NT2/D1 (cell line): Measurements from ENCODE around the gene UBAP2.

ENCODE experiments used
- YY1 ChIP-seq: IDR thresholded peaks from 2 replicates; pipeline ENCODE4 v1.6.1; 2011; ENCODE audit not compliant: insufficient read length, insufficient read depth
- ZNF274 ChIP-seq: IDR thresholded peaks from 2 replicates; pipeline ENCODE4 v1.6.1; 2011; ENCODE audit warnings: mild to moderate bottlenecking, low read depth, low read length

- TF ChIP-seq YY1 (no peak), ZNF274 (no peak)
Measured at GRCh38 chr9:33877727-33878489, 170.8 kb downstream of the UBAP2 start.
